CD4-positive, alpha-beta T cell treated with Interleukin-4 for 1 hour (primary cell): ENCODE results near the gene NUDCD3.

Experiments
- DNase-seq, 2 donors: peaks; one replicate each; pipeline ENCODE4 v3.0.0-alpha.2; 2020 to 2022

Gene NUDCD3

DNA sequence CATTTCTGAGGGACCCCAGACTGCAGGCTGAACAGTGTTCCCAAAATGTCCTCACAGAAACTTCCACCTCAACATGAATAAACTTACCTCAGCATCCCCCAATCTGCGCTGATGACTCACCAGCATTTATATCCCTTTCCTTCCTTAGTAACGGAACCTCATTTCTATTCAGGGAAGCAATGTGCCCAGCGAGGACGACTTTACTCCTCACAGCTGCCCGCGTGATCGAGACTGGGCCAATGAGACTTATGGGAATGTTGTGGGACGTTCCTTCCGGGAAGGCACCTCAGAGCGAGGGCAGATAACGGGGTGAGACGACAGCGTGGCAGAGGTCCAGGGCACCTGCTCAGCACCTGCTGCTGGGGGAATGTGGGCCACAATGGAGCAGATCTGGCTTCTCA, 91.9 kb downstream of the NUDCD3 start:
- no peak for DNase-seq

DNA sequence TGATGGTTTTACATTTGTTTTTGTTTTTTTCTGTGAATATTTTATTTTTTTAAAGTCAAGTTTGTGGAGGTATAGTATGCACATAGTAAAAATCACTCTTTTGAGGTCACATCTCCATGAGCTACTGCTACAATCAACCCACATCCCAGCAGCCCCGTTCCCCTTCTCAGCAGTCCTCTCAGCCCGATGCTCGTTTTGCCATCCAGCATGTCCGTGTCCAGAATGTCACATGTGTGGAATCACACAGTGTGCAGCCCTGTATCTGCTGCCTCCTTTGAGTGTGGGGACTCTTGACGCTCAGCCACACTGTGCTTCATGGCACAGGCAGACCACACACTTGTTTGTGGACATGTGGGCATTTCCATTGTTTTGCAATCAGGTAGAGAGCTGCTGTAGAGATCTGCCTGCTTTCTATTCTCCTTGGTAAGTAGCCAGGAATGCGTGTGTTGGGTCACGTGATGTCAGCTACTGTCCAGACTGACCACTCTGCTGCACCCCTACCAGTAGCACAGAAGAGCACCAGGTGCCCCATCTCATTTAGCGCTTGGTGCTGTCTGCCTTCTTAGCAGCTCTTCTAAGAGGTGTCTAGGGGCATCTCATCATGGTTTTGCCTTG, 93.4 kb downstream of the NUDCD3 start:
- no peak for DNase-seq

DNA sequence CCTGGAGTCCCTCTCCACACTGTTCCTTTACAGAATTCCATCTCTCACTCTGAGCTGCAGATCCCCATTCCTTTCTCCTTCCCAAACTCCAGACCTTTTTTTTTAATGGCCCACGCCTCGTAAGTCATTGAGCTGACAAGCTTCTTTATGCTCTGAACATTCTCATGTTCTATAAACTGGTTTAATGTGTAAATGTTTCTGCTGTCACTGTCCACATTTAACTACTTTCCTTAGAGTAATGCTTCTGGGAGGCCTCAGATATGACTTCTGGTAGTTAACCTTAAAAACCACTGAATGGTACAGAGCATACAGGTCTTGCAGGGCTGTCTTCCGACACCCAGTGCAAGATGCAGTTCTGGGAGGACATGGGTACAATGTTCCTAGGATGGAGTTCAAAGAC, 94.0 kb downstream of the NUDCD3 start:
- DNase-seq = no peak

DNA sequence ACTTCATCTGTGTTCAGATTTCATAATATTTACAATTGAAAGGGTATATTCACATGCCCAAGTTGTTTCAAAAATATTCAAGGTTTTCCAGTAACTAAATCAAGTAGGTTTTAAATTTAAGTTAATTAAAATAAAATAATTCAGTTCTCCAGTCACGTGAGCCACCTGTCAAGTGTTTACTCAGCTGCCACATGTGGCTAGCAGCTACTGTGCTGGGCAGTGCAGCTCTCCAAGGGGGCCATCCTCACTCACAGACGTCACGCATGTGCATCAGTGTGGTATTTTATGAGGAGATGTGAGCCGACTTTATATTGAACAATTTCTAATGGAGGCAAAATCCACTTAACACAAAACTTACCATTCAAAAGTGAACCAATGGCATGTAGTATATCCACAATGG, 95.4 kb downstream of the NUDCD3 start:
- no peak for DNase-seq

DNA sequence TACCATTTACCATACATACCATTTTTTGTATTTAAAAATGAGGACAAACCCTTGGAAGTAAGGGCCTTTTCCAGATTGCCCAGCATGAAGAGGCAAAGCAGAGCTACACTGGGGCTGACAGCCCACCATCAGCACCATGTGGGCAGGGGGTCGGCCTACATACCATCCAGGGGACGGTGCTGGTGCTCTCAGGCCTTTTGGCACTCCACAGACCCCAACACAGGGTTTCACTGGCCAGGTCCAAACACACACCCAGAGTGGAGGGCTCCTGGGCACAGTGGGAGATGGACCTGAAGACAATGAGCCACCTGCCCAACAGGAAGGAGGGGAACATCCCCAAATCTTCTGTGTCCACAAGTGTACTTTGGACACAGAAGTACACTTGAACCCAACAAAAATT, 95.8 kb downstream of the NUDCD3 start:
- DNase-seq = no peak

DNA sequence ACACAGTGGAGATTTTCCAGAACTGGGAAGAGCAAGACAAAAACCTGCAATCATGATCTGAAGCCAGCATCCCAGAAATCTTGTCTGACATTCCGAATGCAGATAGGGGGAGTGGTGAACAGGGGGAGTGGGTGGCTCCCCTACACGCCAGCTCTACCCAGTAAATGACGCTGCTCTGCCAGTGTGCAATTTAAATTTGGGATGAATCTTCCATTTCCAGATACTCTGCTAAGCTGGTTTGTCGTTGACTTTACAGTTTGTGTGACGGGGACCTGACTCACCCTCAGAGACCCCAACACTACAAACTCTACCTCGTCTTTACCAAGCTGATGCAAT, 96.4 kb downstream of the NUDCD3 start:
- DNase-seq = no peak

DNA sequence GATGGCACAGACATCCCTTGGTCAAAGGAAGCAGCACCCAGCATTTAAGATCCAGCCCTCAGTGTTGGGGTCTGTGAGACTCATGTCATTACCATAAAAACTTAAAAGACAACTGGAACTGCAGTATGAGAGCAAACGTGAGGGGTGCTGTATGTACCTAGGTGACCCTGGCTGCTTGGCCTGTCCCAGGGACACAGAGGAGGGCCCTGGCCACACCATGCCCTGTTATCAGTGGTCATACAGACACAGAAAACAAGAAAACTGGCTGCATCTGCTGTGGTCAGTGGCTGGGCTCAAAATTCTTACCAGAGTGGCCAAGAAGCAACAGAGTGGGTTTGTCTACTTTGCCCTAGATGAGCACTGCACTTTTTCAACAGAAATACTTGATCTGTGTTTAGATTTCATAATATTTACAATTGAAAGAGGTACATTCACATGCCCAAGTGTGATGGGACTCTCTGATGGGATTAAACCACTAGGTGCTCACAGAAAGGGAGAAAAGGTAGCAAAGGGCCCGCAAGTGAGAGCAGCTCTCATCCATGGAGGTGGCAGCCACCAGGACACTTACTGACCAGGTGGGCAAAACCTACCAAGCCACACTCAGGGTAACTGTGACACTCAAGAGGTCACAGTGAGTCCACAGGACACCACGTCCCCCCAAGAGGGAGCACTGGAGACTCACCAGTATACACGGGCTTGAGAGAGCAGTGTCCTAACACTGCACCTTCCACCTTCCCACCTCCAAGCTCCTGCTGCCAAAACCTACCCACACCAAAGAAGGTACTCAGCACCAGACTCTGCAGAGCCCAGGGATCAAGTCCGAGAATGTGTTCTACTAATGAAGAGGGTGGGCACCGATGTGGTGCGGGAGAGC, 97.0 kb downstream of the NUDCD3 start:
- DNase-seq = no peak

DNA sequence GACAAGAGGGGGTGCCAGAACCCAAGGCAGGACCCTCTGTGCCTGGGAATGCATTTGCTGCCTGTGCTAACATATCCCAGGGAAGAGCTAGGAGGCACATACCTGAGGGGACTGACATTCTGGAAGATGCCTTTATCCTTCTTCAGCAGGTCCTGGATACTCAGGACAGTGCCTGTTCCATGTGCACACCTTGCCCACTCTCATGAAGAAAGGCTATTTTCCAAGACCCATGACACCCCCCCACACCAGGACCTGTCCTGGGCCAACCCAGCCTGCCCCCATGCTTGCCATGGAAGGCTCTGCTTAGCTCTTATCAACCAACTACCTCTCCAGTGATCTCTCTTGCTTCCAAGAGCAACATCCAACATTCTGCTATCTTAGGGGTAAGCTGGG, 97.8 kb downstream of the NUDCD3 start:
- DNase-seq = no peak

DNA sequence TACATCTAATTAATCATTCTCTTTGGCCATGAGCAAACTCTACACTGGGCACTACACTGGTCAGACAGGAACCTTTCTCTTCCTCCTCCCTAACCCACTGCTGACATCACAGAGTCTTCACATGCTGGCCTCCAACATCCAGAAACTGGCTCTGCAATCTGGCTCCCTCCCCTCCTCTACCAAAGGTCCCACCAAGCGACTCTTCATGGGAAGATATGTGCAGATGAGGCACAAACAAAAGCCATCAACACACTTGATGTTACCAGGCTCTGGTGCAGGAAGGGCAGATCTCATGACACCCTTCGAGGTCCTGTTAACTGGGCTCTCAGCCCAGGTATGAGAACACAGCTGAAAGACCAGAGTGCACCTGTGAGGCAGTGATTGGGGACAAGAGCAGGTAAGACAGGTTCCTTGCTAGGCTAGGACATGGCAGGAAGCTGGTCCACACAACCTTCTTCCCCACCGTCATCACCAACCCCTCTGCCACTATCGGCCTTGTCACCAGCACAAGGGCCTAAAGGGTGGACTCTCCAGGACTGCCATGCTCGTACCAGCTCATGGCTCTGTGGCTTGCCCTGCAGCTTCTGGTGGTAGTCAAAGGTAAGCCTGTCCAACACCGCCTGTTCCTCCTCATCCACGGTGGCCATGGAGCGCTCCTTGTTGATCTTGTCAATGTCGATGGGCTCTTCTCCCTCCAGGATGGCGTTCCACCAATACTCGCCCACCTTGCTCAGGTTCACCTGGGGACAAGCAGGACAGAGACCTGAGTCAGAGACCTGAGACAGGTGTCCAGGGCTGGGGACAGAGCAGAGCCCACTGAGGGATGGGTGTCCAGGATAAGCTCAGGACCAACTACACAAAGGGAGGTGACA, 98.5 kb downstream of the NUDCD3 start:
- no peak for DNase-seq

DNA sequence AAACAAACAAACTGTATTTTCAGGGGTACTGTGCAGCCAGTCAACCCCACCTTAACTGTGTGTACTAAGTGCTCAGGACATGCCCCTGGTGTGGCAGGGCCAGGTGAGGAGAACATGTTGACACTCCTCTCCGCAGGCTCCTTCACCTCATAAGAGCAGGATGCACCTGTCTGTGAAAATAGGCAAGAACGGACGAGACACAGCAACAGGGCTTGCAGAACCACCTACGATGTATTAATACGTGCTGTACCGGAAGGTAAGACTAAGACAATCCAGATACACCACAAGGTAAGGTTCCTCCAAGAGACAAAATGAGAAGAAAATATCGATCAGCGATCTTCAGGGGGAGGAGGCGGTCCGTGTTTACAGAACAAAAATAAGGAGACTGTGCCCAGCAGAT, 99.3 kb downstream of the NUDCD3 start:
- DNase-seq = no peak

DNA sequence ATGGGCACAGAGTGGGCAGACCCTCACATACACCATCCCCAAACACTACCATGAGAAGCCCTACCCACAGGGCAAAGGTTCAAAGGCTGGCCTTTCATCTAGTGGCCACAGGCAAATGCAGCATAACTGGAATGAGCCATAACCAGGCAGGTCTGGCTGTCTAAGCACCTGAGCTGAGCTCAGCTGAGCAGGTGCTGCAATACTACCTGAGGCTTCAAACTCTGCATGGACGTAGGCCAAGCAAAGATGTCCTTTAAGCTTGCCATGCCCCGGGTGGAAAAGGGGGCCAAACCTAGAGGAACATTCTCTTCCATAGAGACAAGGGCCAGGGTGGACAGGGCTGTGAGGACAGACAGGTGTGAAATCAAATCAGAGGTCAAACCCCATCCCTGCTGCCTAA, 99.8 kb downstream of the NUDCD3 start:
- DNase-seq = no peak

DNA sequence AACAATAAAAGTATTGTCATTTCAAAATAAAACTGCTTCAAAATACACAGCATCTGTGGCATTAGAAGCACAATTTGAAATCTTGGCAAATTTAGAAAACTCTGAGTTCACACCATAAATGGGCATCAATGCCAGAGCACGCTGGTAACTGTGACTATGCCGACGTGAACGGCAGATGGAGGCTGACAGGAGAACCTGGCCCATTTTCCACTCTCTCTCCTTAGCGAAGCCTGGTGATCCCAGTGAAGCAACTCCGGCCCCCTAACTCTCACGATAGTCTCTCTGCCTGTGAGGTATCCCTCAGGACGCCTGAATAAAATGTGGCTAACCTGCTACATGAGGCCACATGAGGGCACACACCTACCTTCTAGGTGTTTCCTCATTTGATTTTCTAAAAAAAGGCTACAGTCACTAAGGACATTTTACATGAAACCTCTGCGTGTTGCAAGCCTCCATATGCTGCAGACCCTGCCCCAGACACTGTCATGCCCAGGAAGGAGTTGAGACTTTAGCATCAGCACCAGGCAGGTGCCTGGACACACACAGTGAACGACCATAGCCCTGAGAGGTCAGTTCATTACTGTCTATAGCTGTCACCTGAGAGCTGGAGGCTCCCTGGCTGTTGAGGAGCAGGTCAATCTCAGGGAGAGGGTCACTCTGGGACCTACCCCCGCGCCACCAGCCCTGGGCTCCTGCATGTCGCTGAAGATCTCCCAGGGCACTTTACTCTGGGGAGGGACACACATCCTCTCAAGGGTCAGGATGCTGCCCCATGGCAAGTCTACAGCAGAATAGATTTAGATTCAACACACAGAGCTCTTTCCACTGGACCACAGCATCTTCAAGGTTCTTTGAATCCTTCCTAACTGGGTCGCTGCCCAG, 102.1 kb downstream of the NUDCD3 start:
- DNase-seq = no peak

DNA sequence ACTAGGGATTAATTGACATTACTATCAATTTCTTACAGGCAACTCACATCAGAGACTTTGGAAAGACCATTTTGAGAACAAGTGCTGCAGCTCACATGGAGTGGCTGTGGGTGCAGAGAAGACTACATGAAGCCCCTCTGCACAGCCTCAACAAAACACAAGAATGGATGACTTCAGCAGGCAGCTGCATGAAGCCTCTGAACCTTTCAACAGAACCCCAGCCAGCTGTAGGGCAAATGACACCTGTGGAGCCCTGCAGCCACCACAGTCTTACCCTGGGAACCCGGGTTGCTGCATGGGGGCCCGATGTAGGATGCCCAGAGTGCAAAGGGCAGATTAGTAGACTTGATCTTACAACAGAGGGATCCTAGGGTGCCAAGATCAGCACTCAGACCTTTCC, 103.1 kb downstream of the NUDCD3 start:
- DNase-seq = no peak

DNA sequence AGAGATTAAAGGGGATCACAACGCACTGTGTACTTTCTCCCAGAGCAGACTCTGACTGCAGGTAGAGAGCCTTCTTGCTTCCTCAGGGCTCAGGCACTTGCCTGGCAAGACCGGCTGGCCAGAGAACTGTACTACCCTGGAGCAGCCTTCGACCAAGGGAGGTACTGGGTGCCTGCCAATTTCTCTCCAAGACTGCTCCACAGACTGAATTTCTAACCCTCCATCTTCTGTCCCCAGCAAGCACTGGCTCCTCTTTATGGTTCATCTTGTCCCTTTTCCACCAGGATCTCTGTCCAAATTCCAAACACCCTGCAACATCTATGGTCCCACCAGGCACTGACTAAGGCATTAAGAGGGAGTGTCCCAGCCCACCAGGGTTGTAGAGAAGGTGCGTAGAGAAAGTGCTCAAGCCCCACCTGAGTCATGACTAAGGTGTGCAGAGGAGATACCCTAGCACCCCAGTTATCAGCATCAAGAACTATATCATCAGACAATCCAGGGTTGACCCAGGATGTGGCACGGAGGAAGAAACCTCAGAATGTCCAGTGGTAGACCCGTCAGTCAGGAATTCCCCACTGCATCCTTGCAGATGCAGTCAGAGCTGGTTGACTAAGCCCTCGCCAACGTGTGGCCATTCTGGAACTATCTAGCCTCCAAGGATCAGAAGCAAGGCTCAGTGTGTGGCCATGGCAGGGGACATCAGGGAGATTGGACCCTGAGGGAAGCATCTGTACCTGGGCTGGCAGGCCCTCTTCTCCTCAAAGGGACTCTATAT, 104.1 kb downstream of the NUDCD3 start:
- no peak for DNase-seq

DNA sequence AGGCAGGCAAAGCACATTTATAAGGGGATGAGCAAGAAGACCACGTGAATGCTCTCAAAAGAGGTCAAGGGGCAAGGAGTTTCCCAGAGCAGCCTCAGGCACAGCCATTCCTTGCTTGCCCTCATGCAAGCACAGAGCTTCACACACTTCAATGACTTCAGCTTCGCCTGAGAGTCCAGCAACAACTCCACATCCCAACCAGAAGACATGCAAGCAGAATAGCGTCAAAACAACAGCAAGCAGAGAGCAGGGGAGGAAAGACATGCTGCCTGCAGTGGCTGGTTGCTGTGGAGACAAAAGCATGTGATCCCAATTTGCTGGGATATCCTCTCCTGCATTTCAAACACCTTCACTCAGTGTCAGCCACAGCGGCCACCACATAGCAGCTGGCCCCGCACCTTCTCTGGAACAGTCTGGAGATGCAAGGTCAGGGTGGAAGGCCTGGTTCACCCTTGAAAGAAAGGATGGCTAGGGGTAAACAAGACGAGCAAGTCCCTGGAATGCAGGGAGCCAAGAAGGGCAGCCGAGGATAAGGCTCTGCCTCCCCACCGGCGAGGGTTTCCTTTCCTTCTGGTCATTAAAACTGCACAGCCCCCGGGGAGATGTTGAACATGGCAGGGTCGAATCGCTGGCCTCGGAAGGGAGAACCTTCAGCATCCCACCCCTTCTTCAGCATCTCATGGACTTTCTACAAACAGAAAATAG, 104.9 kb downstream of the NUDCD3 start:
- DNase-seq = no peak

DNA sequence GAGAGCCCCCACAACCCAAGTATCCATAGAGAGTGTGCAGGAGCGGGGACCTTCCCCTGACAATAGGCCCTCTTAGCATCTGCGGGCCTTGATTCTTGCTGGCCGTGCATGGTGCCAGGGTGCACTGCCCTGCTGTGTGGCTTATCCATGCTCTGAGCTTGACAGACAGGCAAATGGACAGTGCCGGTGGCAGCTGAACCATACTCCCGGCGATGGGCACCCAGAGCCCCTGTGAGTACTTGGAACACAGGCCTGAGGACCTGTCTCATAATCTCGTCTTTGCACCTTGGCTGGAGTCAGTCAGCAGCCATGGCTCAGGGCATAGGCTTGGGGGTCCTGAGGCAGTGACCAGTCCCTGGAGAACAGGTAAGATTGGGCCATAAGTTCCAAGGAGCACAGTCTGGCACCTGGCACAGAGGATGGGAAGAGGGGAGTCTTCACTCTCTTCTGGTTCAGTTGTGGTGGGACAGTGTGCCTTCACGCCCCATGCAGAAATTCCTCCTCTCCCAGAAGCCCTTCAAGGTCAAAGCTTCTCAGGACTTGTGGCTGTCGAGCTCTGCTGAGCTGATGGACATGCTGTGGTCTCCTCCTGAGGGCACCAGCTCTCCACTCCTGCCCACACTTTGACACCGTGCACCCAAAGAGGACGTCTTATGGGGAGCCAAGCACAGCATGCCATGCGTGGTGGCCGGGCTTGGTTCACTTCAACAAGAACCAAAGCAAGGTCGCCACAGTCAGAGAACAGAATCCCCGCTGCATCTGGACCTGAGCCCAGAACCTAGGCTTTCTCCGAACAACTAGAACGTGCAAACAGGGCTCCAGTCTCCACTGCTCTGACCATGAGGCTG, 105.6 kb downstream of the NUDCD3 start:
- DNase-seq = no peak

DNA sequence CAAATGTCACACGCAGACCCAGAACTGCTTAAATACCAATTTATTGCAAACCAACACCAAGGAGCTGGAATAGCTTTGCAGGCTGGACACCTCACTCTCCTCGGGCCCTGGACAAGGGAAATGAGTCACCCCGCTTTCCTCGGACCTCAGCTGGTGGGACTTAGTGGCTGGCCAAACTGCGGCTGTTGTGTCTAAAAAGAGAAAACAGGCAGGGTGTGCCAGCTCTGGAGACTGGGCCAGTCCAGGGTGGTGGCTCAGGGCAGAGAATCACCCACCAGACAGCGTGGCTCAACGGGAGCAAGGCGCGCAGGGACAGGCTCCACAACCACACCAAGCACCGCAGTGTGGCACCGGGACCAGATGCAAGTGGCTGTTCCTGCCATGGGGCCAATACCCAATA, 106.9 kb downstream of the NUDCD3 start:
- no peak for DNase-seq

DNA sequence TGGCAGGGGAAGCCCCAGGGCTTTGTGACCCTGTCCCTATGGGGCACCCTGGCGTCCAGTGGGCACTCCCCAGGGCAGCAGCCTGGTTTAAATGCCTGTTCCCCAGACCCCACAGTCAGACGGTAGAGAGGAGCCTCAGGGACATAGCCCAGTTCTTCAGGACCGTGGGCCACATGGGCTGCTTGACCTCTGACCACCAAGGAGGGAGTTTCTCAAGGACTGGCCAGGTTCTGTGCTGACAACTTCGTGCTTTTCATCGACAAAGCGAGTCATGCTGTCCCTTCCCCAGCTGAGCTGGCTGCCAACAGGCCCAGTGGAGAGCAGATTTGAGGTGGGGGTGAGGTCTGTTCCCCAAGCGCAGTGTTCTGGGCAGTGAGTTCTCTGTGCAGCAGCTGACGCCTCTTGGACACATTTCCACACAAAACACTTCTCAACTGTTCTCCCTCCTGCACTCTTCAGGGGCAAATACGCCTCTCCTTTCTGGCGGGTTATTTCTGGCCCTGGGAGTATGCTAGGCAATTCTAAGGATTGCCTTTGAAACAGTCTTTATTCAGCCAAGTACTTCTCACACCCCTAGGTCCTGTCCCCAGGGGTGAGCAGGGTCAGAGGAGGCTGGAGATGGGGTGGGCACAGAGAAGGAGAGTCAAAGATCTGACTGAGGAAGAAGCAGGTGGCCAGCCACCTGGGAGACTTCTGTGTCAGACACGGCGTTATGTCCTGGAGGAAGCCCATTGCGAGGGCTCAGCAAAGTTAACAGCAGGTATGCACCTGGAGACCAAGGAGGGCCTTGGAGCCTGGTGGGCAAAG, 107.8 kb downstream of the NUDCD3 start:
- no peak for DNase-seq

DNA sequence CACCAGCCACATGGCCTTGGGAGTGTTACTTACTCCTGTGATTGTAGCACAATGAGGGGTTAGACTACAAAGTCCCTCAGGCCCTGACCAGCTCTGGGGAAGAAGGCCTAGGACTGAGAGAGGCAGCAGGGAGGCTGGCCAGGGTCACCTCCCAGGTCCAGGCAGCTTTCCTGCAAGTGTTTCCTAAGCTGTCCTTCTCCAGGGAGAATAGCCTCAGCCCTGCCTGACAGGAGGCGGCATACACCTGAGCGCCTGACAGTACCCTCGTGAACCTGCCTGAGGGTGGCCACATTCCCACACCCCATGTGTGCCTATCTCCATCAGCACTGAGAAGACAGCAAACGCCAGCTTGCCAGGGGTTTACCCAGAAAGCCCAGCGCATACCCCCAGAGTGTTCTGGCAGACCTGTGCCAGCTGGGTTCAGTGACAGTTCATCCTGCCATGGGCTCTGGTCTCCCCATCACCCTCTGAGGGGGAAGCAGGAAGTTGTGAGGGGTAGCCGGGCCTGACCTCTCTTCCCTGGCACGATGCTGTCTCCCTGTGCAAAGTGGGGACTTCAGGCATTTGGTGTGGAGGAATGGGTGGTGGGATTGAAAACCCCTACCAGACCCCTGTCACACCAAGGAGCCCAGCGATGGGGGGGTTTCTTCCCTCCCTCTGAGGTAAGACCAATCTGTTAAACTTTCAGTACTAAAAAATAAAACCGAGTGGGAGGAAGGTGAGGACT, 108.8 kb downstream of the NUDCD3 start:
- no peak for DNase-seq
